Ishikawa (cell line): ENCODE results near the gene PRKCB.

ENCODE experiments used
- CEBPB ChIP-seq: IDR thresholded peaks from 2 replicates; pipeline ENCODE4 v1.6.1; 2012
- CREB1 ChIP-seq: IDR thresholded peaks from 2 replicates; pipeline ENCODE4 v1.6.1; 2012; ENCODE audit warnings: low read depth
- EGR1 ChIP-seq: IDR thresholded peaks from 2 replicates; pipeline ENCODE4 v1.6.1; 2012
- EP300 ChIP-seq: IDR thresholded peaks from 2 replicates; pipeline ENCODE4 v1.6.1; 2012; ENCODE audit warnings: borderline replicate concordance
- FOXM1 ChIP-seq: IDR thresholded peaks from 2 replicates; pipeline ENCODE4 v1.6.1; 2012; ENCODE audit warnings: low read depth, borderline replicate concordance
- NFIC ChIP-seq: IDR thresholded peaks from 2 replicates; pipeline ENCODE4 v1.6.1; 2012
- RAD21 ChIP-seq: IDR thresholded peaks from 2 replicates; pipeline ENCODE4 v1.6.1; 2012; ENCODE audit warnings: low read depth
- TAF1 ChIP-seq: IDR thresholded peaks from 2 replicates; pipeline ENCODE4 v1.6.1; 2012; ENCODE audit warnings: low read depth, mild to moderate bottlenecking
- TCF12 ChIP-seq: IDR thresholded peaks from 2 replicates; pipeline ENCODE4 v1.6.1; 2012; ENCODE audit warnings: low read depth
- TEAD4 ChIP-seq: IDR thresholded peaks from 2 replicates; pipeline ENCODE4 v1.6.1; 2012
- YY1 ChIP-seq: IDR thresholded peaks from 2 replicates; pipeline ENCODE4 v1.6.1; 2012; ENCODE audit warnings: low read depth
- ZBTB7A ChIP-seq: IDR thresholded peaks from 2 replicates; pipeline ENCODE4 v1.6.1; 2012; ENCODE audit warnings: low read depth
- TF ChIP-seq, protein P1 (sequence below): IDR thresholded peaks from 2 replicates; pipeline ENCODE4 v1.6.1; 2012; ENCODE audit warnings: low read depth, mild to moderate bottlenecking
- TF ChIP-seq, protein P2 (sequence below): IDR thresholded peaks from 2 replicates; pipeline ENCODE4 v1.6.1; 2012
- TF ChIP-seq, protein P3 (sequence below): IDR thresholded peaks from 2 replicates; pipeline ENCODE4 v1.6.1; 2012

Gene PRKCB

DNA sequence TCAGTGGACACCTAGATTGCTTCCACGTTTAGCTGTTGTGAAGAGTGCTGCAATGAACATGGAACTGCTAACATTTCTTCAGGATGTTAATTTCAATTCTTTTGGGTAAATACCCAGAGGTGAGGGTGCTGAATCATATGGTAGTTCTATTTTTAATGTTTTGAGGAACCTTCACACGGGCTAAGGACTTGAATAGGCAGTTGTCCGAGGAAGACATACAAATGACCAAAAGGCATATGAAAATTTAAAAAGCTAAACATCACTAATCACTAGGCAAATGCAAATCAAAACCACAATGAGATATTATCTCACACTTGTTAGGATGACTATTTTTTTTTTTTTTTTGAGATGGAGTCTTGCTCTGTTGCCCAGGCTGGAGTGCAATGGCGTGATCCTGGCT, 173.3 kb downstream of the PRKCB start:
- TF ChIP-seq ZBTB7A (no peak), EP300 (no peak), NFIC (no peak), CEBPB (no peak), RAD21 (no peak), TAF1 (no peak), TCF12 (no peak), EGR1 (no peak), TEAD4 (no peak), YY1 (no peak), FOXM1 (no peak), CREB1 (no peak)
- TF ChIP-seq, protein P1, sequence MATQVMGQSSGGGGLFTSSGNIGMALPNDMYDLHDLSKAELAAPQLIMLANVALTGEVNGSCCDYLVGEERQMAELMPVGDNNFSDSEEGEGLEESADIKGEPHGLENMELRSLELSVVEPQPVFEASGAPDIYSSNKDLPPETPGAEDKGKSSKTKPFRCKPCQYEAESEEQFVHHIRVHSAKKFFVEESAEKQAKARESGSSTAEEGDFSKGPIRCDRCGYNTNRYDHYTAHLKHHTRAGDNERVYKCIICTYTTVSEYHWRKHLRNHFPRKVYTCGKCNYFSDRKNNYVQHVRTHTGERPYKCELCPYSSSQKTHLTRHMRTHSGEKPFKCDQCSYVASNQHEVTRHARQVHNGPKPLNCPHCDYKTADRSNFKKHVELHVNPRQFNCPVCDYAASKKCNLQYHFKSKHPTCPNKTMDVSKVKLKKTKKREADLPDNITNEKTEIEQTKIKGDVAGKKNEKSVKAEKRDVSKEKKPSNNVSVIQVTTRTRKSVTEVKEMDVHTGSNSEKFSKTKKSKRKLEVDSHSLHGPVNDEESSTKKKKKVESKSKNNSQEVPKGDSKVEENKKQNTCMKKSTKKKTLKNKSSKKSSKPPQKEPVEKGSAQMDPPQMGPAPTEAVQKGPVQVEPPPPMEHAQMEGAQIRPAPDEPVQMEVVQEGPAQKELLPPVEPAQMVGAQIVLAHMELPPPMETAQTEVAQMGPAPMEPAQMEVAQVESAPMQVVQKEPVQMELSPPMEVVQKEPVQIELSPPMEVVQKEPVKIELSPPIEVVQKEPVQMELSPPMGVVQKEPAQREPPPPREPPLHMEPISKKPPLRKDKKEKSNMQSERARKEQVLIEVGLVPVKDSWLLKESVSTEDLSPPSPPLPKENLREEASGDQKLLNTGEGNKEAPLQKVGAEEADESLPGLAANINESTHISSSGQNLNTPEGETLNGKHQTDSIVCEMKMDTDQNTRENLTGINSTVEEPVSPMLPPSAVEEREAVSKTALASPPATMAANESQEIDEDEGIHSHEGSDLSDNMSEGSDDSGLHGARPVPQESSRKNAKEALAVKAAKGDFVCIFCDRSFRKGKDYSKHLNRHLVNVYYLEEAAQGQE = no peak
- TF ChIP-seq, protein P2, sequence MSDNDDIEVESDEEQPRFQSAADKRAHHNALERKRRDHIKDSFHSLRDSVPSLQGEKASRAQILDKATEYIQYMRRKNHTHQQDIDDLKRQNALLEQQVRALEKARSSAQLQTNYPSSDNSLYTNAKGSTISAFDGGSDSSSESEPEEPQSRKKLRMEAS = no peak
- TF ChIP-seq, protein P3, sequence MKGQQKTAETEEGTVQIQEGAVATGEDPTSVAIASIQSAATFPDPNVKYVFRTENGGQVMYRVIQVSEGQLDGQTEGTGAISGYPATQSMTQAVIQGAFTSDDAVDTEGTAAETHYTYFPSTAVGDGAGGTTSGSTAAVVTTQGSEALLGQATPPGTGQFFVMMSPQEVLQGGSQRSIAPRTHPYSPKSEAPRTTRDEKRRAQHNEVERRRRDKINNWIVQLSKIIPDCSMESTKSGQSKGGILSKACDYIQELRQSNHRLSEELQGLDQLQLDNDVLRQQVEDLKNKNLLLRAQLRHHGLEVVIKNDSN = no peak

DNA sequence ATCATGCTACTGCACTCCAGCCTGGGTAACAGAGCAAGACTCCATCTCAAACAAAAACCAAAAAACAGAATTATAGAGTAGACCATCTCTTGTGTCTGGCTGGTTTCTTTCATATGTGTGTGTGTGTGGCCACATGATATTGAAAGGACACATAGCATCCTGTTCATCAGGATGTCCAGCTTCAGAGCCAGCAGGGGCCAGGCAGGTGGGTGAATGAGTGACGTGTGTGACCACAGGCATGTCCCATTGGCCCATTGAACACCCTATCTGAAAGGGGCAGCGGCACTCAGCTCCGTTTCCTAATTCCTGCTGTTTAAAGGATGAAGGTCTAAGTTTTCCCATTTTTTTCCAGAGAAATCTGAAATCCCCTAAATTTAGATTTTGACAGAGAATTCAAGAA, 174.2 kb downstream of the PRKCB start:
- TF ChIP-seq EGR1 (no peak), EP300 (no peak), RAD21 (no peak), TEAD4 (no peak)
- TF ChIP-seq, protein P2 = no peak
- TF ChIP-seq, protein P3 = no peak

DNA sequence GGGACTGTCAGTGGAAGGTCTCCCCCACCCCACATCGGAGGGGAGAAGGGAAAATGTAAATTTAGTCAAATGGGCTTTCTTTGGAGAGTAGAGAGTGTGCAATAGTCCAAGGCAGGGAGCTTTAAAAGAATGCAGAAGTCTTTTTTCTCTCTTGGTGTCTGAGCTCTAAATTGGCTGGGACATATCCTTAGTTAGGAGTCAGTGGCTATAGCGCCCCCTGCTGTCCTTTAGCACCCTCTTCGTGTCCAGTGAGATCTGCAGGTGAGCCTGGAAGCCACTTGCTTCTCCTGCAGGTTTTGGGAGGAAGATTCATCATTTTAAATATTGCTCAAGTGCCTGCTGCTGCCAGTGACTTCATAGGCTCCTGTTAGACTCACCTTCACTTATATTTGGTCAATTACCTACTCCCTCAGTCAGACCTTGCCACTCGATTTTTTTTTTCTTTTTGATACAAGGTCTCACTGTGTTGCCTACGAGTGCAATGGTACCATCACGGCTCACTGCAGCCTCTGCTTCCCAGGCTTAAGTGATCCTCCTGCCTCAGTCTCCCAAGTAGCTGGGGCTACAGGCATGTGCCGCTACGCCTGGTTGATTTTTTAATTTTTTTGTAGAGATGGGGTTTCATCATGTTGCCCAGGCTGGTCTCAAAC, 174.8 kb downstream of the PRKCB start:
- TF ChIP-seq NFIC = no peak
- TF ChIP-seq RAD21 = peak; percentile 64

DNA sequence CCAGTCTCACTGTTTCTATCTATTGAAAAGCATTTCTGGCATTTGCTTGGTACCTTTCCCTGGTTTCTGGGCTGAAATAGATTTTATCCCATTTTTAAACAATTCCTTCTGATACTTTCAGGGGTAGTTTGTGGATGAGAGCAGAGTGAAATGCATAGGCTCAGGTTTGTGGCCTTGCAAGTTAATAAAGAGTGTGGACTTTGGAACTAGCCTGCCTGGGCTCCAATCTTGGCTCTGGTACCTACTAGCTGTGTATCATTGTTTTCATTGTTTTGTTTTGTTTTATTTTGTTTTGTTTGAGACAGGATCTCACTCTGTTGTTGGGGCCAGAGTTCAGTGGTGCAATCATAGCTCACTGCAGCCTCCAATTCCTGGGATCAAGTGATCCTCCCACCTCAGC, 175.5 kb downstream of the PRKCB start:
- TF ChIP-seq TCF12 (no peak), NFIC (no peak), RAD21 (no peak), EGR1 (no peak), CEBPB (no peak), TAF1 (no peak), ZBTB7A (no peak), TEAD4 (no peak), EP300 (no peak), YY1 (no peak), FOXM1 (no peak), CREB1 (no peak)
- TF ChIP-seq, protein P3 = no peak
- TF ChIP-seq, protein P1 = no peak
- TF ChIP-seq, protein P2 = no peak

DNA sequence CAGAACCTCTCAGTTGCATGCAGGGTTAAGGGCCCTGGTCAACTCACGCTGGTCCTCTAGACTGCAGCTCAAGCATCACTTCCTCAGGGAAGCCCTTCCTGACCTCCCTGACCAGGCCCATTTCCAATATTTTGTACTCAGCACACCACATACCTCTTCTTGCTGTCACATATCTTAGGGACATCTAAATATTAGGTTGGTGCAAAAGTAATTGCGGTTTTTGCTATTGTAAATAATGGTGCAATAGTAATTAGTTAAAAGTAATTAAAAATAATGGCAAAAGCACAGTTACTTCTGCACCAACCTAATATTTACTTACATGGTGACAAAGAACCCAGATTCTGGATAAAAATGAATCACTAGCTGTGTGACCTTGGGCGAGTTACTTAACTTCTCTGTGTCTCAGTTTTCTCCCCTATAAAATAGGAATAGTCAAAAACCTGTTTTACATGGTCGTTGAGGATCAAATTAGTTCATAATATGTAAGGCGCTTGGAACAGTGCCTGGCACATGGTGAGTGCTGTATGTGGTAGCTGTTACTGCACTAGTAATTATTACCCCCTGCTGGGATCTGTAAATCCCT, 177.4 kb downstream of the PRKCB start:
- TF ChIP-seq, protein P1 = no peak
- no peak for TF ChIP-seq TEAD4
- TF ChIP-seq TAF1 = no peak
- TF ChIP-seq, protein P2 = no peak
- TF ChIP-seq, protein P3 = no peak
- no peak for TF ChIP-seq YY1
- TF ChIP-seq EP300 = no peak
- TF ChIP-seq FOXM1 = no peak
- TF ChIP-seq NFIC = no peak
- TF ChIP-seq ZBTB7A = no peak
- TF ChIP-seq RAD21 = no peak
- TF ChIP-seq EGR1 = no peak
- TF ChIP-seq CEBPB = no peak
- TF ChIP-seq TCF12 = no peak
